ENCODE results near the gene DEK.
"Not testable (repeated sequence)": the region's sequence is repeated elsewhere in the genome, so short reads cannot be mapped to it uniquely, and the experiment has no call there.

DEK gene

GRCh38 chr6:18209539-18210197 lies 54.7 kb downstream of the DEK start:
- DNase-seq (ENCODE audit: low spot score), result no peak
- in situ Hi-C loops (cut with MboI; ENCODE audit: low sequenced_read_pairs, unreplicated experiment), result no loop called here
- TF ChIP-seq CTCF (IDR thresholded peaks at IDR 0.05; ENCODE audit: borderline replicate concordance, control extremely low read depth, extremely low read depth, insufficient read depth, missing control alignments), result no peak

GRCh38 chr6:18208778-18209177 lies 55.6 kb downstream of the DEK start:
- in situ Hi-C loops (cut with MboI; ENCODE audit: low sequenced_read_pairs, unreplicated experiment); DNase-seq (ENCODE audit: low spot score): not testable (repeated sequence)

GRCh38 chr6:18207949-18208348 lies 56.4 kb downstream of the DEK start:
- TF ChIP-seq CTCF (IDR thresholded peaks at IDR 0.05; ENCODE audit: borderline replicate concordance, control extremely low read depth, extremely low read depth, insufficient read depth, missing control alignments), result no peak
- no peak for DNase-seq (ENCODE audit: low spot score)

GRCh38 chr6:18207438-18207837 lies 56.9 kb downstream of the DEK start:
- in situ Hi-C loops (cut with MboI; ENCODE audit: low sequenced_read_pairs, unreplicated experiment), result no loop called here
- DNase-seq (ENCODE audit: low spot score), result no peak
- TF ChIP-seq CTCF (IDR thresholded peaks at IDR 0.05; ENCODE audit: borderline replicate concordance, control extremely low read depth, extremely low read depth, insufficient read depth, missing control alignments), result no peak

More at GRCh38 chr6:18207949-18208348, 56.4 kb downstream of the DEK start:
- in situ Hi-C loops (cut with MboI; ENCODE audit: low sequenced_read_pairs, unreplicated experiment), result no loop called here

GRCh38 chr6:18206591-18206990 lies 57.7 kb downstream of the DEK start:
- in situ Hi-C loops (cut with MboI; ENCODE audit: low sequenced_read_pairs, unreplicated experiment), result no loop called here
- no peak for DNase-seq (ENCODE audit: low spot score)
- no peak for TF ChIP-seq CTCF (IDR thresholded peaks at IDR 0.05; ENCODE audit: borderline replicate concordance, control extremely low read depth, extremely low read depth, insufficient read depth, missing control alignments)

- in situ Hi-C loops (cut with MboI; ENCODE audit: low sequenced_read_pairs, unreplicated experiment), result no loop called here
- TF ChIP-seq CTCF (IDR thresholded peaks at IDR 0.05; ENCODE audit: borderline replicate concordance, control extremely low read depth, extremely low read depth, insufficient read depth, missing control alignments), result no peak
- DNase-seq (ENCODE audit: low spot score), result no peak
Measured at GRCh38 chr6:18204691-18205090, 59.6 kb downstream of the DEK start.

- DNase-seq (ENCODE audit: low spot score), result no peak
- TF ChIP-seq CTCF (IDR thresholded peaks at IDR 0.05; ENCODE audit: borderline replicate concordance, control extremely low read depth, extremely low read depth, insufficient read depth, missing control alignments), result no peak
- in situ Hi-C loops (cut with MboI; ENCODE audit: low sequenced_read_pairs, unreplicated experiment), result no loop called here
Measured at GRCh38 chr6:18203786-18204185, 60.5 kb downstream of the DEK start.

Data from GM13976 (cell line).